ENCODE data around the gene CRYBG1. TPM values are rescaled to one million over a fixed set of nuclear protein-coding genes. Genes with fewer than 3 reads are reported as not detected.

Gene CRYBG1
- total RNA-seq, 1 experiment from 2014 or later = 5.7 TPM

GRCh38 chr6:106591111-106591825 lies 230.8 kb downstream of the CRYBG1 start:
- no peaks in the 10 kb centered on the region for H3K27me3 ChIP-seq (ENCODE audit: insufficient read depth, low read length)
- DNase-seq = no peak
- no peak overlapping the region for H3K56ac ChIP-seq (ENCODE audit: insufficient read length, low read depth, low read length)
- H2AFZ ChIP-seq (ENCODE audit: low read length) = no peak overlapping the region
- no peak overlapping the region for H3K23ac ChIP-seq (ENCODE audit: insufficient read length, low read depth, low read length)
- H2BK120ac ChIP-seq (ENCODE audit: low read depth, low read length, poor library complexity, severe bottlenecking) = no peak overlapping the region
- H3T11ph ChIP-seq (ENCODE audit: low read length) = no peak overlapping the region
- Mint-ChIP-seq H3K36me3 (ENCODE audit: insufficient read depth in 1 of 3, low read depth in 3 of 3) (peaks cover 16 to 40% (median 36%) of the 10 kb centered on the region in 3 experiments), H3K27me3 (ENCODE audit: low read depth) (no peaks in the 10 kb centered on the region; the same call in 1 of the 2 replicates), H3K4me3 (no peak overlapping the region), H3K9me3 (peaks cover 3 to 4% of the 10 kb centered on the region in 2 experiments; a peak in 2 of 5 replicates), H3K4me1 (peaks cover 5% of the 10 kb centered on the region in 2 experiments), H3K27ac (0 out of 7 replicates have a peak overlapping the region, but pooled peaks of 1 of the 3 experiments have one; percentile 17)
- no peak overlapping the region for H3K4ac ChIP-seq (ENCODE audit: low read depth, low read length)
- no peak overlapping the region for H2BK12ac ChIP-seq (ENCODE audit: insufficient read length, low read depth, low read length)
- H2BK20ac ChIP-seq (ENCODE audit: low read depth, low read length, poor library complexity, severe bottlenecking) = no peak overlapping the region
- no peak overlapping the region for H2BK5ac ChIP-seq (ENCODE audit: insufficient read length, low read length)
- H3K79me1 ChIP-seq (ENCODE audit: insufficient read depth, low read depth, low read length, poor library complexity, severe bottlenecking) = no peaks in the 10 kb centered on the region
- no peak overlapping the region for H4K8ac ChIP-seq (replicated peaks; ENCODE audit: insufficient read length, low read depth, low read length)
- H4K5ac ChIP-seq (ENCODE audit: insufficient read length, low read depth, low read length) = no peak overlapping the region
- H3K9ac ChIP-seq (ENCODE audit: extremely low read depth, insufficient read length, low read length) = no peak overlapping the region
- no peaks in the 10 kb centered on the region for H3K9me3 ChIP-seq (ENCODE audit: control insufficient read depth, low read depth, low read length)
- H2AK5ac ChIP-seq (ENCODE audit: insufficient read length, low read length) = no peak overlapping the region
- no peak overlapping the region for H3K18ac ChIP-seq (ENCODE audit: insufficient read length, low read depth, low read length)
- no peaks in the 10 kb centered on the region for H3K4me1 ChIP-seq (ENCODE audit: insufficient read depth, low read length)
- H4K91ac ChIP-seq (ENCODE audit: insufficient read length, low read depth, low read length) = no peak overlapping the region
- H3K23me2 ChIP-seq (ENCODE audit: insufficient read length, low read depth, low read length, poor library complexity, severe bottlenecking) = no peaks in the 10 kb centered on the region
- no peak overlapping the region for H3K27ac ChIP-seq (ENCODE audit: insufficient read length, low read depth, low read length)
- no peak overlapping the region for H2BK15ac ChIP-seq (ENCODE audit: low read depth, low read length)
- H3K79me2 ChIP-seq (ENCODE audit: insufficient read depth, low read length) = no peaks in the 10 kb centered on the region
- WGBS (ENCODE audit: extremely low coverage, insufficient read length, low lambda C conversion rate) = no CpG with 5 or more reads among the region's 3 CpGs
- no peak overlapping the region for H3K14ac ChIP-seq (ENCODE audit: insufficient read depth, low read length)
- no peak overlapping the region for H3K4me2 ChIP-seq (ENCODE audit: insufficient read depth, insufficient read length, low read length)
- H4K20me1 ChIP-seq (ENCODE audit: control insufficient read depth, insufficient read depth, insufficient read length) = no peaks in the 10 kb centered on the region
- TF ChIP-seq, protein P1, sequence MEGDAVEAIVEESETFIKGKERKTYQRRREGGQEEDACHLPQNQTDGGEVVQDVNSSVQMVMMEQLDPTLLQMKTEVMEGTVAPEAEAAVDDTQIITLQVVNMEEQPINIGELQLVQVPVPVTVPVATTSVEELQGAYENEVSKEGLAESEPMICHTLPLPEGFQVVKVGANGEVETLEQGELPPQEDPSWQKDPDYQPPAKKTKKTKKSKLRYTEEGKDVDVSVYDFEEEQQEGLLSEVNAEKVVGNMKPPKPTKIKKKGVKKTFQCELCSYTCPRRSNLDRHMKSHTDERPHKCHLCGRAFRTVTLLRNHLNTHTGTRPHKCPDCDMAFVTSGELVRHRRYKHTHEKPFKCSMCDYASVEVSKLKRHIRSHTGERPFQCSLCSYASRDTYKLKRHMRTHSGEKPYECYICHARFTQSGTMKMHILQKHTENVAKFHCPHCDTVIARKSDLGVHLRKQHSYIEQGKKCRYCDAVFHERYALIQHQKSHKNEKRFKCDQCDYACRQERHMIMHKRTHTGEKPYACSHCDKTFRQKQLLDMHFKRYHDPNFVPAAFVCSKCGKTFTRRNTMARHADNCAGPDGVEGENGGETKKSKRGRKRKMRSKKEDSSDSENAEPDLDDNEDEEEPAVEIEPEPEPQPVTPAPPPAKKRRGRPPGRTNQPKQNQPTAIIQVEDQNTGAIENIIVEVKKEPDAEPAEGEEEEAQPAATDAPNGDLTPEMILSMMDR (conservative IDR thresholded peaks at IDR 0.05) = no peak
